Heart right ventricle (tissue), 16 donors: ENCODE results near the gene PPP2R3A. TPM values are rescaled to one million over a fixed set of nuclear protein-coding genes. Genes with fewer than 3 reads are reported as not detected.

Experiments used
- ATAC-seq, 8 donors: fragments of 200-7000 bp; cut with Tn5 transposase; one replicate each; pipeline ENCODE4 v1.9.1; 2020; ENCODE audit warnings: mild to moderate bottlenecking in 8 of 8, moderate library complexity in 8 of 8, moderate number of reproducible peaks in 1 of 8
- DNase-seq, 2 donors: peaks; one replicate each; pipeline ENCODE4 v3.0.0-alpha.2; 2020
- H3K27ac ChIP-seq, 10 donors: fragments of 200-600 bp; sonication (generic) in 2 of 10; one replicate each; pipeline versions ENCODE4 v1.5.0 to v1.8.0; 2020 to 2022; ENCODE audit warnings: mild to moderate bottlenecking in 3 of 10
- H3K27me3 ChIP-seq, 7 donors: fragments of 200-600 bp; one replicate each; pipeline ENCODE4 v1.8.0; 2021 to 2022; ENCODE audit warnings: mild to moderate bottlenecking in 2 of 7
- H3K36me3 ChIP-seq, 9 donors: fragments of 200-600 bp; sonication (generic) in 1 of 9; one replicate each; pipeline versions ENCODE4 v1.5.0 to v1.8.0; 2020 to 2022; ENCODE audit warnings: mild to moderate bottlenecking in 2 of 9
- H3K4me1 ChIP-seq, 9 donors: fragments of 200-600 bp; sonication (generic) in 1 of 9; one replicate each; pipeline versions ENCODE4 v1.5.0 to v1.8.0; 2020 to 2022; ENCODE audit warnings: mild to moderate bottlenecking in 4 of 9
- H3K4me3 ChIP-seq, 10 donors: fragments of 200-600 bp; sonication (generic) in 2 of 10; one replicate each; pipeline versions ENCODE4 v1.5.0 to v1.8.0; 2020 to 2022; ENCODE audit warnings: mild to moderate bottlenecking in 7 of 10, moderate library complexity in 2 of 10
- H3K9me3 ChIP-seq, 11 donors: fragments of 200-600 bp in 10 of 11; sonication (generic) in 2 of 11; one replicate each; pipeline versions ENCODE4 v1.5.0 to v1.8.0; 2013 to 2022; ENCODE audit warnings: mild to moderate bottlenecking in 2 of 11, control low read depth in 1 of 11, moderate library complexity in 1 of 11
- CTCF ChIP-seq, 9 donors: fragments of 200-600 bp; sonication (generic) in 2 of 9; IDR thresholded peaks; one replicate each; pipeline versions ENCODE4 v1.5.0 to v1.8.0; 2021 to 2022; ENCODE audit warnings: antibody characterized with exemption in 9 of 9, mild to moderate bottlenecking in 5 of 9, moderate library complexity in 1 of 9
- WGBS, 2 donors: extraction: QIAGEN DNeasy Blood & Tissue Kit; methylation state at CpG; one replicate each; pipeline ENCODE4 v1.1.7; 2013; ENCODE audit warnings: inconsistent platforms in 1 of 2; 5-methylcytosine and 5-hydroxymethylcytosine counted together
- intact Hi-C, 10 donors: fragments of 100-400 bp; cut with DNase I; formaldehyde crosslinking; loops; one replicate each; pipeline versions ENCODE4 v1.11.1 to v1.14.2; 2022
- long read RNA-seq, 3 donors: library from polyadenylated mRNA; unstranded; transcript quantifications; one replicate each; pipeline ENCODE4 v2.0.0, GENCODE V29; 2020 to 2021
- polyA plus RNA-seq, 2 donors: library from polyadenylated mRNA; stranded (reverse); fragments of 200-250 nt; gene quantifications; one replicate each; pipeline ENCODE4 v1.2.3, GENCODE V29; 2013
- total RNA-seq, 10 donors: library from RNA; stranded (reverse); fragmentation: NEBNext Ultra II Directional in 3 of 10; extraction: Animal tissue kit (Norgen Biotek cat#: 25700) in 3 of 10; gene quantifications; one replicate each; pipeline versions ENCODE4 v1.2.1 to v1.2.4, GENCODE V29; 2021 to 2023
- donor health status: Arrhythmogenic right ventricular cardiomyopathy.
- donor health status: ischemic (EF 13 %, LVEDD 7.1; RV severe dilation, severe dysfunction).
- donor health status: healthy with polysubstance abuse.
- donor health status: DM: no; HTN: yes; CAD: no.
- donor health status: DM: no; HTN: no; CAD: no.
- donor health status: ischemic (EF 25% LVEDD 6.9; RV normal size, moderate dysfunction).
- donor health status: ischemic (EF 25% LVEDD 5.7; RV mildly dilated, moderate dysfunction).
- donor health status: healthy.
- donor health status: DM: yes; HTN: yes; CAD: no.
- donor health status: Ischemic cardiomyopathy.
- donor health status: ischemic (EF 35%, LVEDD 5.7; RV mildly dilated, moderate dysfunction).
- donor health status: nonischemic (EF 11% LVEDD 7.7; RV severe dilation, severe dysfunction).
- donor health status: DM: yes; HTN: yes; CAD: no.
- donor health status: PGD.
- donor health status: ischemic (EF 29% LVEDD 5.4; RV normal size, mild dysfunction).
- donor health status: nonischemic (EF 23%, LVEDD 6.1; RV moderate dilation, normal function).

Gene PPP2R3A, protein sequence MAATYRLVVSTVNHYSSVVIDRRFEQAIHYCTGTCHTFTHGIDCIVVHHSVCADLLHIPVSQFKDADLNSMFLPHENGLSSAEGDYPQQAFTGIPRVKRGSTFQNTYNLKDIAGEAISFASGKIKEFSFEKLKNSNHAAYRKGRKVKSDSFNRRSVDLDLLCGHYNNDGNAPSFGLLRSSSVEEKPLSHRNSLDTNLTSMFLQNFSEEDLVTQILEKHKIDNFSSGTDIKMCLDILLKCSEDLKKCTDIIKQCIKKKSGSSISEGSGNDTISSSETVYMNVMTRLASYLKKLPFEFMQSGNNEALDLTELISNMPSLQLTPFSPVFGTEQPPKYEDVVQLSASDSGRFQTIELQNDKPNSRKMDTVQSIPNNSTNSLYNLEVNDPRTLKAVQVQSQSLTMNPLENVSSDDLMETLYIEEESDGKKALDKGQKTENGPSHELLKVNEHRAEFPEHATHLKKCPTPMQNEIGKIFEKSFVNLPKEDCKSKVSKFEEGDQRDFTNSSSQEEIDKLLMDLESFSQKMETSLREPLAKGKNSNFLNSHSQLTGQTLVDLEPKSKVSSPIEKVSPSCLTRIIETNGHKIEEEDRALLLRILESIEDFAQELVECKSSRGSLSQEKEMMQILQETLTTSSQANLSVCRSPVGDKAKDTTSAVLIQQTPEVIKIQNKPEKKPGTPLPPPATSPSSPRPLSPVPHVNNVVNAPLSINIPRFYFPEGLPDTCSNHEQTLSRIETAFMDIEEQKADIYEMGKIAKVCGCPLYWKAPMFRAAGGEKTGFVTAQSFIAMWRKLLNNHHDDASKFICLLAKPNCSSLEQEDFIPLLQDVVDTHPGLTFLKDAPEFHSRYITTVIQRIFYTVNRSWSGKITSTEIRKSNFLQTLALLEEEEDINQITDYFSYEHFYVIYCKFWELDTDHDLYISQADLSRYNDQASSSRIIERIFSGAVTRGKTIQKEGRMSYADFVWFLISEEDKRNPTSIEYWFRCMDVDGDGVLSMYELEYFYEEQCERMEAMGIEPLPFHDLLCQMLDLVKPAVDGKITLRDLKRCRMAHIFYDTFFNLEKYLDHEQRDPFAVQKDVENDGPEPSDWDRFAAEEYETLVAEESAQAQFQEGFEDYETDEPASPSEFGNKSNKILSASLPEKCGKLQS (N-terminal part only)
- total RNA-seq, result 100 to 1,000 TPM in 7 of 10 donors, 10 to 100 TPM in 3; 59.7 to 148 (median 115) TPM
- 10 to 100 TPM in 1 of 2 donors, 1 to 10 TPM in 1; 4.9 to 13.3 TPM for polyA plus RNA-seq
- long read RNA-seq, donor 1, full-length matches to known transcripts, result 49 of 70 reads
- long read RNA-seq, donor 1, partial matches to known transcripts, result 9 of 70 reads
- long read RNA-seq, donor 1, other reads (novel, unspliced or antisense), result 12 of 70 reads
- long read RNA-seq, donor 2, full-length matches to known transcripts, result 96 of 126 reads
- long read RNA-seq, donor 2, partial matches to known transcripts, result 15 of 126 reads
- long read RNA-seq, donor 2, other reads (novel, unspliced or antisense), result 15 of 126 reads
- long read RNA-seq, donor 3, full-length matches to known transcripts, result 53 of 92 reads
- long read RNA-seq, donor 3, partial matches to known transcripts, result 20 of 92 reads
- long read RNA-seq, donor 3, other reads (novel, unspliced or antisense), result 19 of 92 reads

GRCh38 chr3:135965506-135966270 is at the start of gene PPP2R3A:
Gene PPP2R3A (plus strand): TSS chr3:135965728. CDS start chr3:136001499, 35,771 bp downstream.
- peak within 1 kb of the TSS; percentile 42 to 94 (median 90) for H3K27ac ChIP-seq
- DNase-seq, result peak; percentile 83 to 89
- no peaks in the 10 kb centered on the region for H3K36me3 ChIP-seq
- H3K4me3 ChIP-seq, result peak within 1 kb of the TSS; percentile 66 to 87 (median 76)
- 0 to 1% methylated on average over 56 to 83 of the region's 83 CpGs for WGBS, 2 donors
- H3K9me3 ChIP-seq, result peaks cover 0 to 10% (median under 1%) of the 10 kb centered on the region in 11 donors
- no peak for TF ChIP-seq CTCF (IDR thresholded peaks at IDR 0.05)
- H3K4me1 ChIP-seq, result peaks cover 0 to 35% (median 17%) of the 10 kb centered on the region in 9 donors
- H3K27me3 ChIP-seq, result peaks cover 0 to 17% (median 0%) of the 10 kb centered on the region in 7 donors
- ATAC-seq, result peak; percentile 92 to 99 (median 96)
- intact Hi-C loops, result loop anchor here in 7 of 10 donors (1.0 to 5.0 kb wide), 5 partner anchors 57 to 797 kb away; partner anchors contain the start of gene MSL2 (in 1 of the 7)

GRCh38 chr3:135916310-135916709 is 49.2 kb upstream of the PPP2R3A start:
- Histone ChIP-seq H3K4me1 (peaks cover 0 to 10% (median 0%) of the 10 kb centered on the region in 9 donors), H3K4me3 (no peak overlapping the region), H3K9me3 (no peaks in the 10 kb centered on the region), H3K36me3 (no peaks in the 10 kb centered on the region), H3K27me3 (no peaks in the 10 kb centered on the region), H3K27ac (no peak overlapping the region)
- ATAC-seq (no peak), DNase-seq (no peak)
- WGBS, 2 donors, result 58% methylated on average over 4 of the region's 4 CpGs
- intact Hi-C loops, result loop anchor here in 5 of 10 donors (5.0 to 10.0 kb wide), 2 partner anchors 126 to 838 kb away; partner anchors contain the start of gene STAG1 (in 1 of the 5)
- TF ChIP-seq CTCF (IDR thresholded peaks at IDR 0.05), result no peak

GRCh38 chr3:135917076-135917475 is 48.5 kb upstream of the PPP2R3A start:
- WGBS, 2 donors, result 15 to 25% methylated on average over 3 of the region's 3 CpGs
- H3K27me3 ChIP-seq, result no peaks in the 10 kb centered on the region
- H3K4me3 ChIP-seq, result no peak overlapping the region
- H3K9me3 ChIP-seq, result no peaks in the 10 kb centered on the region
- peaks cover 0 to 10% (median 0%) of the 10 kb centered on the region in 9 donors for H3K4me1 ChIP-seq
- no peak for TF ChIP-seq CTCF (IDR thresholded peaks at IDR 0.05)
- no peak for DNase-seq
- H3K27ac ChIP-seq, result no peak overlapping the region
- ATAC-seq, result peak in 2 of 8 donors; percentile 56 to 57
- intact Hi-C loops, result loop anchor here in 5 of 10 donors (5.0 to 10.0 kb wide), 2 partner anchors 125 to 838 kb away; partner anchors contain the start of gene STAG1 (in 1 of the 5)
- no peaks in the 10 kb centered on the region for H3K36me3 ChIP-seq
